GM18520 (cell line): ENCODE measurements around the gene CAMK2A.

Source experiments
- ATAC-seq: cut with Tn5 transposase; IDR thresholded peaks from one replicate; pipeline ENCODE4 v1.9.1; 2021; ENCODE audit not compliant: unreplicated experiment

Gene CAMK2A

DNA sequence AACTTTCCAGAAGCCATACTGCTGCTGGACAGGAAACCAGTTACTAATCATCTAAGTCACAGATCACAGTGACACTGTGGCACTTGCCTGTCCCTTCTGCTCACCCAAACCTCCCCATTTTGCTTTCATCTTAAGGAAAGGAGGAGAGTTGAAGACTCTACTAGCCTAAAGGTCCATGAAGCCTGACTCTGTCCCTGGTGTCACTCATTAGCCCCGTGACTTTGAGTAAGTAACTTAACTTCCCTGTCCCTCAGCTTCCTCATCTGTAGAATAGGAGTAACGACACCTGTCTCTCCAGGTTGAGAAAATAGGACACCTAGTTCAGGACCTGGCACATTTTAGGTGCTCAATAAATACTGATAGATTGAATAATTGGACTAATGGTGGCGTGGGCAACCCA is 100.2 kb downstream of the CAMK2A start:
- no peak for ATAC-seq

DNA sequence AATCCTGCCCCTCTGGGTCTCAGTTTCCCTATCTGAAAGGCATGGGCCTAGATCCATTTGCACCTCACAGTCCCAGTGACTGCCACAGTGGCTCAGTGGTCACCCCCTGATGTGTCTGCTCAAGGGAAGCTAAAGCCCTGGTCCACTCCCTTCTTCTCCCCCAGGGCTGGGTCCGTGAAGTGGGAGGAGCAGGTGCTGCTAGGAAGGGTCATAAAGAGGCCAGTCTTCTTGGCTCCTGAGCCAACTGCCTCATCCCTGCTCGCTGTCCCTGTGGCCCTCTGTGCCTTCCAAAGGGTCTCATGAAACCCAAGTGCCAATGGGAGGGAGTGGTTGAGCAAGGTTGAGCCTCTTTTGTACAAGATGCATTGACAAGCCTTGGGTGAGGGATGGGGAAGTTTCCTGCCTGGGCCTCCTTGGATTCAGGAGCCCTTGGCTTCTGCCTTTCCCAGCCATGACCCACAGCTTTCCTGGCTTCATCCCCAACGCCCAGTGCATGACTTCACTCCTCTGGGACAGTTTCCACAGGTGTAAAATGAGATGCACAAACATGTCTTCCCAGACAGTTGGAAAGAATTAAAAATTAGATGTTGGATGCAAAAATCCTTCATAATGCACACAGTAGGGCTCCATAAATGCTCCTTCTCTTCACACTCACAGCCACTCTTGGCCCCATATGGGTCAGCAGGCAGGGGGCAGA is 101.3 kb downstream of the CAMK2A start:
- ATAC-seq: no peak

DNA sequence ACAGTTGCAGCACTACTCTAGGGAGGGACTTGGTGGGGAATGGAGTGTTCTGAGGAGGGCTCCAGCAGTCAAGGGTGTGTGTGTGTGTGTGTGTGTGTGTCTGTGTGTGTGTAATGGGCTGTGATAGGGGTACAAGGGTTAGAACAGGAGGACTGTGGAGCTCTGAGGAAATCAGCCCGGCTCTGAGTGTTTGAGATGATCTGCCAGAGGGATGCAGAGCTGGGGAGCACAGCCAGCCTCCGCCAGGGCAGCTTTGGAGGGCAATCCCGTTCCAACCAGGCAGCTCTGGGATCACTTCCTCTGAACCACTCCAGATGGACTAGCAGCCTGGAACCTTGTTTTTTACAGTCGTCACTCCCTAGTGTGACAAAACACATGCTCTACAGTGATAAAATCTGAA is 102.7 kb downstream of the CAMK2A start:
- ATAC-seq: no peak

DNA sequence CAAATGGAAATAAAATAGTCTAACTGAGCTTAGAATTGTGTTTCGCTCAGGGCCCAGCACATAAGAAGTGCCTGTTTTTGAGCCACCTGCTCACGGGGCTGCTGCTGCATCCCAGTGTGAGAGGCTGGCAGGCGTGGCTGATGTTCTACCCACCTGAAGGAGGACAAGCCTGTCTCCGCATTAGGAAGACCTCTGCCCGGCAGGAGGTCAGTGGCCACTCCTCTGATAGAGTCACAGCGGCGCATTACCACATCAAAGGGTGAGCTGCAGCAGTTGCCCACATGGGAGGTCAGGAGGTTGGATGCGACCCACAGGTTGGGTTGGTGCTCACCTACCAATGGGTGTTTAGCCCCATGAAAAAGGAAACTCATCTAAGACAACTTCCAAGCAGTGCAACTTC is 103.4 kb downstream of the CAMK2A start:
- no peak for ATAC-seq

DNA sequence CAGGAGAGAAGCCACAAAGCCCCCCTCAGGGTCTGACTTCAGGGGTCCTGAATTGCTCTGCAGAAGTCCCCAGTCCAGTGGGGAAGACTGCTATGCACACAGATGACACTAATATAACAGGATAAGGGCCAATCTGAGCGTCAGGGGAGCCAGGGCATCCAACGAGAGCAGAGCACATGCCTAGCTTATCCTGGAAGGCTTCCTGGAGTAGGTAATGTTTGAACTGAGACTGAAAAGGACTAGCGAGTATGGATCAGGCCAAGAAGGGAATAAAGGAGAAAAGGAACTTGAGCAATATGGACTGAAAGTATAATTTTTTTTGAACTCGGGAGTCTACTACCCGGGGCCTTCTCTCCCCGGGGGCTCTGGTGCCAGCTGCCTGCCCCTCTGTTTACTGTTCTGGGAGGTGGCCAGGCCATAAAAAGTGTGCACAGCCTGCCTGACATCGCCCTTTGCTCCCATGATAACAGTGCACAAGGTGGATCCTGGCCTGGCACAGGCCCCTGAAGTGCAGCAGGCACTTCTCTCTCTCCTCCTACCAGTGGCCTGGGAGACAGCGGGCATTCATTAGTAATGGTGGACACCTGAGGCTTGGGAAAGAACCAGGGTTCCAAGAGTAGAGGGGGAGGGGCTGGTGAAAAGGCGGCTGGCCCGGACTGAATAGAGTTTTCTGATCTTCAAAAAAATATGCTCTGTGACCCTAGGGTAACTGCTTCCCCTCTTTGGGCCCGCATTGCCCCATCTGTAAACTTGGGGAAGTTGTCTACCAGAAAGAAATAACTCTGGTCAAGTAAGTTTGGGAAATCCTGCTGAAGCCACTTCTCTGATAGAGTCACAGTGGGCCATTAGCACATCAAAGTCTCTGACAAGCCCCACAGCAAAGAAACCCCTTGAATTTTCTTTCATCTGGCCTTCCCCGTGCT is 104.3 kb downstream of the CAMK2A start:
- ATAC-seq: no peak

DNA sequence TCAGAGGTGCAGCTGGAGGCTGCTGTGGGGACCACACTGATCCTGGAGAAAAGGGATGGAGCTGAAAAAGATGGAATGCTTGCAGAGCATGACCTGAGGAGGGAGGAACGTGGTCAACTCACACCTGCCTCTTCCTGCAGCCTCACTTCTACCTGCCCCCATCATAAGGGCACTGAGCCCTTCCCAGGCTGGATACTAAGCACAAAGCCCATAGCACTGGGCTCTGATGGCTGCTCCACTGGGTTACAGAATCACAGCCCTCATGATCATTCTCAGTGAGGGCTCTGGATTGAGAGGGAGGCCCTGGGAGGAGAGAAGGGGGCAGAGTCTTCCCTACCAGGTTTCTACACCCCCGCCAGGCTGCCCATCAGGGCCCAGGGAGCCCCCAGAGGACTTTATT is 105.6 kb downstream of the CAMK2A start:
- no peak for ATAC-seq

DNA sequence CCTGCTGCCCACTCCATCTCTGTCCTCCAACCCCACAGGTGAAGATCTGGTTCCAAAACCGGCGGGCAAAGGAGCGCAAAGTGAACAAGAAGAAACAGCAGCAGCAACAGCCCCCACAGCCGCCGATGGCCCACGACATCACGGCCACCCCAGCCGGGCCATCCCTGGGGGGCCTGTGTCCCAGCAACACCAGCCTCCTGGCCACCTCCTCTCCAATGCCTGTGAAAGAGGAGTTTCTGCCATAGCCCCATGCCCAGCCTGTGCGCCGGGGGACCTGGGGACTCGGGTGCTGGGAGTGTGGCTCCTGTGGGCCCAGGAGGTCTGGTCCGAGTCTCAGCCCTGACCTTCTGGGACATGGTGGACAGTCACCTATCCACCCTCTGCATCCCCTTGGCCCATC is 106.1 kb downstream of the CAMK2A start:
- ATAC-seq: no peak

DNA sequence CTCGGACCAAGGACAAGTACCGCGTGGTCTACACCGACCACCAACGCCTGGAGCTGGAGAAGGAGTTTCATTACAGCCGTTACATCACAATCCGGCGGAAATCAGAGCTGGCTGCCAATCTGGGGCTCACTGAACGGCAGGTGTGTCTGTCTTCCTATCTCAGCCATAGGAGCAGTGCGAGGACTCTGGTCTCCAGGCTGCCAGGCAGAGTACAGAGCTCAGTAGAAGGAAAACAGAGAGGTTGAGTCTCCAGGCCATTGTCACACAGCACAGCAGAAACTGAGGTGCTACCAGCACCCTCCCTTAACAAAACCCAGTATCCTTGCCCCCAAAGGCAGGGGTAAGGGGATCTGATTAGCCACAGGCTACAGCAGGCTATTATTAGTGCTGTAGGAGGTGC is 106.8 kb downstream of the CAMK2A start:
- no peak for ATAC-seq

DNA sequence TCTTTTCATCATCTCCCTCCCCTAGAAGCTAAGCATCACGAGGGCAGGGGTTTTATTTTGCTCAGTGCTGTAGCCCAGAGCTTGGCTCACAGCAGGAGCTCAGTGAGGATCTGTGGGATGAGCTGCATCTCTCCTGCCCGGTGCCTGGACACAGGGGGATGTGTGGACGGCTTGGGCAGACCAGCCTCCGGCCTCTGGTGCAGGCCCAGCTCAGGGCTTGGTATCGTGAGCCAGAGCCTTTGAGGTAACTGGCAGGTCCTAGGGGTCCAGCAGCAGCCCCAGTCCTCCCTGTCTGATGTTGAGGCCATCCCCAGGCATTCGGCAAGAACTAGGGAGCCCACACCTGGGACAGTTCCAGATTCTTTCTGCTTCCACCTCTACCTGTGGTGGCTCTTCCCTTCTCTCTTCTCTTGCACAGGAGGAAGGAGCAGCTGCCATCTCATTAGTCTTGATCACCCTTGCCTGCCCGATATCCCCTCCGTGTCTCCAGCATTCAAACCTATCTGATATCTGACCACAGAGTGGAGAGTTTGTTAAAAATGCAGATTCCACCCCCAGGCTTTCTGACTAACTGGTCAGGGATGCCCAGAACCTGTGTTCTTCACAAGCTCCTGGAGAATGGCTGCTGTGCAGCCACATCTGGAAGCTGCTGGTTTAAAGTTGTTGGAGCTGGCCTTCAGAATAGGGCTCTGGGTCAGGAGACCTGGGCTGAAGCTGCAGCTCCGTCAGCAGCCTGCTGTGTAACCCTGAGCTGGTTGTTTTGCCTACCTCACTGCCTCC is 107.6 kb downstream of the CAMK2A start:
- no peak for ATAC-seq

DNA sequence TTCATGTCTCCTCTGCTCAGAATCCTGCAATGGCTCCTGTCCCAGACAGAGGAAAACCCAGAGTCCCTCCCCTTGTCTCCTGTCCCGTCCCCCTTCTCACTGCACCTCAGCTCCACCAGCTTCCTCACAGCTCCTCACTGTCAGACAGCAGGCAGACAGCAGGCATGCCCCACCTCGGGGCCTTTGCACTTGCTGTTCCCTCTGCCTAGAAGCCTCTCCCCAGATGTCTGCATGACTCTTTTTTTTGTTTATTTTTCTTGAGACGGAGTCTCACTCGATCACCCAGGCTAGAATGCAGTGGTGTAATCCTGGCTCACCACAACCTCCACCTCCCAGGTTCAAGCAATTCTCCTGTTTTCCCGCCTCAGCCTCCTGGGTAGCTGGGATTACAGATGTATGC is 108.5 kb downstream of the CAMK2A start:
- no peak for ATAC-seq

DNA sequence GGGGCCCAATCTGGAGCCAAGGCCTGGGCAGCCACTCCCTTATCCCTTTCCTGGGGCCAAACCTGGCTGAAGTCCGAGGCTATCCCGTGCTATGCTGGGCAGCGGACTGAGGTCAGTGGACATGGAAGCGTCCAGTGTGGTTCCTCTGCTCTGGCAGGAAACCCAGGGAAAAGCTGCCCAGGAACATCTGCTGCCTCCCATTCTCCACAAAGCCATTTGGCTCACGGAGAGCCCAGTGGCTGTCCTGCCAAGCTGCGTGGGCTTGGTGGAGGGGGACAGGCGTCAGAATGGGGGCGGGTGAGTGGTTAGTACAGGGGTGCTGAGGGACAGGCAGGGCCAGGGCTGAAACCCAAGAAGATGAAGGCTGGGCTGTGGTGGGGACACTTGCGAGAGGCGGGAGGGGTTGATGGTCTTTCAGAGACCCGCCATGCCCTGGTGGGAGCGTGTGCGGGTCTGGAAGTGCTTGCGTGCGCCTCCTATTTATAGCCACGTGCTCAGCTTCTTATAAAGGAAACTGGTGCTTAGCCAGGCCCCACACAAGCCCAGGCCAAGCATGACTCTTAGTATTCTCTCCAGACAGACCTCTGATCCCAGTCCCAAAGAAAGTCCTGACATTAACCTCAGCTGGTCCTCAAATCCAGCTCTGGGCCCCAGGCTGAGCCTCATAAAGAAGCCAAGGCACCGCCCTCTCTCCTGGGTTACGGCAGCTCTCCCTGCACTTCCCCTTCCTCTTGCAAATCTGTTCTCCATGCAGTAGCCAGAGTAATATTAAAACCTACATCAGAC is 109.1 kb downstream of the CAMK2A start:
- ATAC-seq: no peak

DNA sequence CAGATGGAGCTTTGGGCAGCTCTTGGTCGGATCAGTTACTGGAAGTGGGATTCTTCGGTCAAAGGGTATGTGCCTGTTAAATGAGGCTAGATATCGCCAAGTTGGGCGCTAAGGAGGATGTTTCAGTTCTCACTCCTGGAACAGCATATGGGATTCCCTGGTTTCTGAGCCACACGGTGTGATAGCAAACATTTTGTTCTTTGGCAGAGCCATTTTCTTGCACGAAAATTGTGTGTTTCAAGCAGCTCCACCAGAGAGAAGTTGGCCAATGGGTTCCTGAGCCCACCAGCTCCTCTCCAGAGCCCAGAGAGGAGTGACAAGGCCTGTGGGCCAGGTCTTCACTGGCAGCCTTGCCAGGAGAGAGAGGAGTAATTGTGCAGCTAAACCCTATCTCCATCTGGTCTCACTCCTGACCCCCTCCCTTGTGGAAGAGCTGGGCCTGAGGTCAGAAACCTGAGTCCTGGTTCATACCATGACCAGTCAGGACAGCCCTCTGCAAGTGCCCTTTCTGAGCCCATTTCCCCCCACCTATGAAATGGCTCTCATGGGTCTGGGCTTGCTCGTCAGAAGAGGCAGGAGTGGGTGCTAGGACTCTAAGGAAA is 110.5 kb downstream of the CAMK2A start:
- ATAC-seq: no peak

DNA sequence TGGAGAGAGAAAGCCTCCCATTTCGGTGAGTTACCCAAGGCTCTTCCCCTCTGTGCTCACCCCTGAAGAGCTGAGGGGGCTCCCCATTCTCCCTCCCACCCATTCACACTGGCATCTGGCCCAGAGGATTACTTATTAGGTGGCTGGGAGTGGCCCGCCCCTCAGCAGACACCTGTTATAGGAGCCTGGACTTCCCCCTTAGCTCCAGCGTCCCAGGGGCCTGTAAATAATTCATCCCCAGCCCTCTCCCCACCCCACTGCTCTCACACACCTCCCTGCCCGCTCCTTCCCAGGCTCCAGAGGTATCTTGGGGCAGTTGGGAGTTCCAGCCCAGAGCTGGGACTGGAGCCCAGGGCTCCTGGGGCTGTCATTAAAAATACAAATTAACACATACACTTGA is 111.3 kb downstream of the CAMK2A start:
- no peak for ATAC-seq

DNA sequence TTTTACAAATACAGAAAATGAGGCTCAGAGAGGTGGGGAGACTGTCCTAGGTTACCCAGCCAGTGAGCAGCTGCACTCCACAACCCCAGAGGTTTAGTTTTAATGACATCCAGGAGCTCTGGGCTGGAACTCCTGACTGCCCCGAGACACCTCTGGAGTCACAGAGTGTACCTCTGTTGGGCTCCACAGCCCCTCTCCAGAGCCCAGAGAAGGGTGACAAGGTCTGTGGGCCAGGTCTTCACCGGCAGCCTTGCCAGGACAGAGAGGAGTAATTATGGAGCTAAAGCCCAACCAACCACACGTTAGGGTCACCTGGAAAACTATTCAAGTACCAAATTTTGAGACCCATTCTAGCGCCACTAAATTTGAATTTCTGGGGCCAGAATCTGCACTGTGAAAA is 111.9 kb downstream of the CAMK2A start:
- no peak for ATAC-seq

DNA sequence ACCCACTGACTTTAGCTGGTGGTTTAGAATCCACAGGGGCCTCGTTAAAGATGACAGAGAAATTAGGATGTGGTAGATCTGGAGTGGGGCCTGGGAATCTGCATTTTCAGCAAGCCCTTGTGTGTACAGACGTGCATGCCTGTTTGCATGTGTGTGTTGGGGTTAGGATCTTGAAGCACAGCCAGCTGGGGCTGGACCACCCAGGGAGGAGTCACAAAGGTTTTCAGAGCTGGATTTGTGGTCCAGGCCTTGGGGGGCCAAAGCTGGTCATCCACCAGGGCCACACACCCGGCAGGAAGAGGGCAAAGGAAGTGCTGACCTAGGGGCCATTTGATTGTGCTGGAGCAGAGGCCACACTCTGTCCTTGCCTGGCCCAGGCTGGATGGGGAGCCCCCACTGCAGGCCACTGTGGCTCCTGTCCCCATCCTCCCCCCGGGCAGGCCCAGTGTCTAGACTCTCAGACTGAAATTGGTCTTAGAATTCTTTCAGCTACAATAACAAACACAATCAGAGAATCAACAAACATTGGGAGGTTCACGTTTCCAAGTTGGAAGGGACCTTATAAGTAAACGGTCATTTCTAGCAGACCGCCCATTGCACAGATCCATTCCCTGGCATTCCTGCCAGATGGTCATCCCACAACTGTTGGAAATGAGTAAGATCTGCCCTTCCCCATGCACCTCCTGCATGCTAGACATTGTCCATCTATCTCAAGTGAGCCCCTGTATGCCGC is 112.7 kb downstream of the CAMK2A start:
- ATAC-seq: no peak

DNA sequence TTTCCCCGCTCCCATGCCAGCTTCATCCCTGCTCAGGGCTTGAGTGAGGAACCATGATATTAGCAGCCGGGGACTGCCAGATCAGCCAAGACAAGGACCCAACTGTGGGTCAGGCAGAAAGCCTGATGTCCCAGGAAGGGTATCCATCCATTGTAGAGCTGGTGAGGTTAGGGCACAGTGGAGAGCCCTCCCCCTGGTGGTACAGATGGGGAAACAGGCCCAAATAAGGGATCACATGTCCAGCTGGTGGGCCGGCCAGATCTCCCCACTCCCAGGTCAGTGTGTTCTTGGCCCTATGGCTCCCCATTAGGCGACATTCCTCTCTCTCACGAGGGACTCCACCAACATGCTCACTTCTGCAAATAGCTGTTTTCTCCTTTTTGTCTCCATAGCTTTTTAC is 114.0 kb downstream of the CAMK2A start:
- no peak for ATAC-seq

DNA sequence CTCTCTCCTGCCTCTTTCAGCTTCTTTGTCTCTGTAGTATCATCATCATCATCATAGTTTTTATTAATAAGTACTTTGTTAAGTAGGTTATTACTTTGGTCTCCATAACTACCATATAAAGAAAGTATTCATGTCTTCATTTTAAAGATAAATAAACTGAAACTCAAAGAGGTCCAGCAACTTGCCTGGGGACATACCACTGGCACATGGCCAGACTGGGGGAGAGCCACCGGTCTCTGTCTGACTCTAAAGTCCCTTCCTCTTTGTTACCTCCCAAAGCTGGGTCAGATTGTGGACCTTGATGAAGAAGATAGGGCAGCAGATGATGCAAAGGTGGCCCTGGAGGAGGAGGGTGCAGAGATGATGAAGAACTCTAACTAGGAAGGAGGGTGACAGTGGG is 114.5 kb downstream of the CAMK2A start:
- no peak for ATAC-seq

DNA sequence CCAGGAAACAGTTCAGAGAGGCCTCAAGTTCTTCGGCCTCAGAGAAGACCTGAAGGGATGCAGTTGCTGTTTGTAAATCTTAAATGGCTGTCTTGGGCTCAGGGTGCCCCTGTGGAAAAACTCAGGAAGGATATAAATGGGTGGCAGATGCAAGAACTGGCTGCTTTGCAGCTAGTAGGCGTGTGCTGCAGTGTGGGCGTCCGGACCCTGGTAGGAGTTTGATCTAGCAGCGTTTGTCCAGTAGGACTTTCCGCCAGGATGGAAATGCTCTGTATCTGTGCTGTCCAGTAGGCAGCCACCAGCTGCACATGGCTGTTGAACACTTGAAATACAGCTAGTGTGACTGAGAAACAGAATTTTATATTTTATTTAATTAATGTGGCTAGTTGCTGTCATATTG is 115.3 kb downstream of the CAMK2A start:
- ATAC-seq: no peak

DNA sequence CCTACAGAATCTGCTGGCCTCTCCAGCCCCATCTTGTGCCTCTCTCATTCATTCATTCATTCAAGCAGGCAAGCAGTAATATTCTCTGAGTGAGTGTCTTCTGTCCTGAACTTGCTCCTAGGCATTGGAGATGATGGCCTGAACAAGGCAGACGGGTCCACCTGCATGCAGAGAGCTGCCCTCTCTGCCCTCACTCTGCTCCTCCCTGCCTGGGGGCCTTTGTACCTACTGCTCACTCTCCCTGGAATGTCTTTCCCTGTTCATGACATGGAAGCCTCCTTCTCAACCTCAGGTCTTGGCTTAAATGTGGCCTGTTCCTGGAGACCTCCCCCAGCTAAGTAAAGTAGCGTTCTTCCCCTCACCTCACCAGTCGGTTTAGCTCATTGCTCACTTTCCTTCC is 116.4 kb downstream of the CAMK2A start:
- ATAC-seq: no peak

DNA sequence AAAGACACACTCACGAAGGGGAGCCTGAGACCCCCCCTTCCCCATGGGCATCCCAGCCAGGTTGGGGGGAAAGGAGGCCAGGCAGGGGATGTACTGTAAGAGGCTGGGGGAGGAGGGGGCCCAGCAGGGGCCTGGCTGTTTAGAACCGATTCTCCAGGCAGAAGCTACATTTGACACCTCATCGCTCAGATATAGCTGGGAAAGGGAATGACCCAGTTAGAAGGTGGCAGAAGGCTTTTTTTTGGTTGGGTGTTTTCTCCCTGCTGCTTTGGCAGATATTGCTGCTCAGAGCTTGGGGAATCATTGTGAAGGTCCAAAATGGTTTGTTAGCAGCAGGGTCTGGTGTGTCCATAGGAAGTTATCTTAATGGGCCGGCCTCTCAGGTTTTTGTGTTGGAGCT is 117.0 kb downstream of the CAMK2A start:
- ATAC-seq: no peak
